Keratinocyte (primary cell): Measurements from ENCODE around the gene SLX4IP. TPM values are rescaled to one million over a fixed set of nuclear protein-coding genes. Genes with fewer than 3 reads are reported as not detected.

Experiments used
- DNase-seq: peaks from one replicate; pipeline ENCODE4 v3.0.0-alpha.2; 2011; ENCODE audit warnings: low read depth, missing footprints, low spot score
- FAIRE-seq: peaks from 2 replicates; lab custom pipeline; 2011; peaks lifted over from hg19 to GRCh38; lab: Jason Lieb, UNC
- H2AFZ ChIP-seq: 2 replicates; pipeline ENCODE4 v1.6.0; 2012; ENCODE audit warnings: low read length, control low read depth, inconsistent platforms; ENCODE audit not compliant: control insufficient read depth
- H3K27ac ChIP-seq: 2 replicates; pipeline ENCODE4 v1.5.1; 2011; ENCODE audit warnings: low read length; ENCODE audit not compliant: control insufficient read depth, insufficient read depth
- H3K27me3 ChIP-seq: 3 replicates; pipeline ENCODE4 v1.6.0; 2011; ENCODE audit warnings: low read length; ENCODE audit not compliant: control insufficient read depth, insufficient read depth; ENCODE audit errors: extremely low read depth
- H3K36me3 ChIP-seq, 2 experiments: 2 replicates in 1 of 2; 3 replicates in 1 of 2; pipeline ENCODE4 v1.5.1; 2011; ENCODE audit warnings: low read length in 2 of 2, mild to moderate bottlenecking in 1 of 2; ENCODE audit not compliant: control insufficient read depth in 2 of 2, insufficient read depth in 2 of 2; ENCODE audit errors: extremely low read depth in 1 of 2
- H3K4me1 ChIP-seq: 3 replicates; pipeline ENCODE4 v1.5.1; 2011; ENCODE audit warnings: low read length; ENCODE audit not compliant: control insufficient read depth, insufficient read depth; ENCODE audit errors: extremely low read depth
- H3K4me2 ChIP-seq: 3 replicates; pipeline ENCODE4 v1.6.0; 2011; ENCODE audit warnings: low read depth, low read length; ENCODE audit not compliant: control insufficient read depth, insufficient read depth; ENCODE audit errors: extremely low read depth
- H3K4me3 ChIP-seq, 3 experiments: fragments of 200-600 bp in 1 of 3; sonication (generic) in 1 of 3; 2 replicates in 2 of 3; 3 replicates in 1 of 3; pipeline ENCODE4 v1.5.1; 2011 to 2016; ENCODE audit warnings: low read length in 3 of 3, mild to moderate bottlenecking in 3 of 3, control low read depth in 2 of 3, inconsistent platforms in 1 of 3, low read depth in 1 of 3, mixed read lengths in 1 of 3, mixed run types in 1 of 3, moderate library complexity in 1 of 3; ENCODE audit not compliant: control insufficient read depth in 2 of 3, insufficient read depth in 2 of 3; ENCODE audit errors: extremely low read depth in 1 of 3
- H3K79me2 ChIP-seq: 2 replicates; pipeline ENCODE4 v1.6.0; 2012; ENCODE audit warnings: low read length; ENCODE audit not compliant: control insufficient read depth, insufficient read depth
- H3K9ac ChIP-seq: 3 replicates; pipeline ENCODE4 v1.6.0; 2011; ENCODE audit warnings: low read length; ENCODE audit not compliant: control insufficient read depth, insufficient read depth; ENCODE audit errors: extremely low read depth
- H3K9me1 ChIP-seq: 3 replicates; pipeline ENCODE4 v1.6.0; 2011; ENCODE audit warnings: low read length; ENCODE audit not compliant: control insufficient read depth, insufficient read depth; ENCODE audit errors: extremely low read depth
- H3K9me3 ChIP-seq: 2 replicates; pipeline ENCODE4 v1.5.1; 2012; ENCODE audit warnings: low read depth, low read length; ENCODE audit not compliant: control insufficient read depth
- H4K20me1 ChIP-seq: 3 replicates; pipeline ENCODE4 v1.6.0; 2011; ENCODE audit warnings: low read length; ENCODE audit not compliant: control insufficient read depth, insufficient read depth; ENCODE audit errors: extremely low read depth
- CTCF ChIP-seq, 3 experiments: IDR thresholded peaks in 1 of 3; conservative IDR thresholded peaks in 1 of 3; optimal IDR thresholded peaks in 1 of 3; 2 replicates in 2 of 3; 3 replicates in 1 of 3; pipeline versions ENCODE3 to v1.5.1; 2011; ENCODE audit warnings: low read length in 3 of 3, mild to moderate bottlenecking in 3 of 3, moderate library complexity in 2 of 3, control low read depth in 1 of 3, inconsistent platforms in 1 of 3; ENCODE audit not compliant: insufficient read depth in 2 of 3; ENCODE audit errors: extremely low read depth in 1 of 3
- EZH2 ChIP-seq: IDR thresholded peaks from one replicate; pipeline ENCODE4 v1.6.1; 2012; ENCODE audit warnings: inconsistent platforms, mild to moderate bottlenecking, low read length, moderate library complexity
- dilution Hi-C: fragments of 300-500 bp; cut with MboI; formaldehyde crosslinking; loops from one replicate; pipeline ENCODE4 v1.7.0; 2020; ENCODE audit warnings: low sequenced_read_pairs; ENCODE audit not compliant: extremely low pct_ligation_motif_present
- polyA plus RNA-seq, 5 experiments: library from polyadenylated mRNA; depleted of rRNA in 3 of 5; stranded (reverse) in 3 of 5; stranded (forward) in 1 of 5; unstranded in 1 of 5; fragments of >200 nt; gene quantifications; 1 replicate in 1 of 5; 2 replicates in 3 of 5; 3 replicates in 1 of 5; pipeline versions ENCODE4 v1.2.1 to v1.2.3, GENCODE V29; 2011 to 2012; ENCODE audit warnings: missing spikeins in 2 of 5, low read depth in 1 of 5, low replicate concordance in 1 of 5

Gene SLX4IP
- polyA plus RNA-seq, 1 donor (not counting 4 experiments of a cell fraction or from before 2014, with no cell fraction given) = 3.0 TPM

GRCh38 chr20:10565191-10565921 lies 130.3 kb downstream of the SLX4IP start:
- H3K9ac ChIP-seq = no peak overlapping the region
- H3K4me2 ChIP-seq = no peak overlapping the region
- TF ChIP-seq EZH2 (no peak), CTCF (optimal IDR thresholded peaks at IDR 0.05 in 1 of 3, IDR thresholded peaks at IDR 0.05 in 1 of 3, conservative IDR thresholded peaks at IDR 0.05 in 1 of 3; ENCODE audit: extremely low read depth in 1 of 3, insufficient read depth in 2 of 3, low read length in 3 of 3) (no peak)
- no peaks in the 10 kb centered on the region for H3K9me1 ChIP-seq
- H3K36me3 ChIP-seq = peaks cover 0 to 9% of the 10 kb centered on the region in 2 experiments
- no peak overlapping the region for H2AFZ ChIP-seq
- dilution Hi-C loops = no loop called here
- H3K4me1 ChIP-seq = peaks cover 10% of the 10 kb centered on the region
- FAIRE-seq = peak; percentile 61
- no peaks in the 10 kb centered on the region for H4K20me1 ChIP-seq
- H3K79me2 ChIP-seq = no peaks in the 10 kb centered on the region
- H3K9me3 ChIP-seq = no peaks in the 10 kb centered on the region
- no peaks in the 10 kb centered on the region for H3K27me3 ChIP-seq
- H3K27ac ChIP-seq = no peak overlapping the region
- DNase-seq = no peak
- no peak overlapping the region for H3K4me3 ChIP-seq

GRCh38 chr20:10565922-10566897 lies 131.1 kb downstream of the SLX4IP start:
- H2AFZ ChIP-seq = no peak overlapping the region
- no peaks in the 10 kb centered on the region for H4K20me1 ChIP-seq
- H3K9me1 ChIP-seq = no peaks in the 10 kb centered on the region
- peaks cover 0 to 9% of the 10 kb centered on the region in 2 experiments for H3K36me3 ChIP-seq
- DNase-seq = no peak
- no peak for TF ChIP-seq CTCF (optimal IDR thresholded peaks at IDR 0.05 in 1 of 3, IDR thresholded peaks at IDR 0.05 in 1 of 3, conservative IDR thresholded peaks at IDR 0.05 in 1 of 3; ENCODE audit: extremely low read depth in 1 of 3, insufficient read depth in 2 of 3, low read length in 3 of 3)
- TF ChIP-seq EZH2 = no peak
- no peaks in the 10 kb centered on the region for H3K9me3 ChIP-seq
- no peak overlapping the region for H3K4me3 ChIP-seq
- no peak overlapping the region for H3K9ac ChIP-seq
- no peaks in the 10 kb centered on the region for H3K27me3 ChIP-seq
- H3K4me1 ChIP-seq = peaks cover 10% of the 10 kb centered on the region
- dilution Hi-C loops = no loop called here
- no peaks in the 10 kb centered on the region for H3K79me2 ChIP-seq
- H3K27ac ChIP-seq = no peak overlapping the region
- no peak overlapping the region for H3K4me2 ChIP-seq
- no peak for FAIRE-seq
